ENCODE measurements around the gene AQP4. TPM values are rescaled to one million over a fixed set of nuclear protein-coding genes. Genes with fewer than 3 reads are reported as not detected.

Gene AQP4, protein sequence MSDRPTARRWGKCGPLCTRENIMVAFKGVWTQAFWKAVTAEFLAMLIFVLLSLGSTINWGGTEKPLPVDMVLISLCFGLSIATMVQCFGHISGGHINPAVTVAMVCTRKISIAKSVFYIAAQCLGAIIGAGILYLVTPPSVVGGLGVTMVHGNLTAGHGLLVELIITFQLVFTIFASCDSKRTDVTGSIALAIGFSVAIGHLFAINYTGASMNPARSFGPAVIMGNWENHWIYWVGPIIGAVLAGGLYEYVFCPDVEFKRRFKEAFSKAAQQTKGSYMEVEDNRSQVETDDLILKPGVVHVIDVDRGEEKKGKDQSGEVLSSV
- total RNA-seq = 0.75 TPM
- long read RNA-seq = 0 reads

GRCh38 chr18:26865557-26865956, at the start of gene AQP4:
Gene AQP4 (minus strand): TSS chr18:26865707. CDS start chr18:26865689, 18 bp downstream.
- DNase-seq (ENCODE audit: low spot score) = no peak
- intact Hi-C loops (cut with DNase I) = no loop called here

- no peak for DNase-seq (ENCODE audit: low spot score)
- intact Hi-C loops (cut with DNase I) = no loop called here
These were observed 46.3 kb upstream of the AQP4 start for GRCh38 chr18:26911840-26912239.

DNA sequence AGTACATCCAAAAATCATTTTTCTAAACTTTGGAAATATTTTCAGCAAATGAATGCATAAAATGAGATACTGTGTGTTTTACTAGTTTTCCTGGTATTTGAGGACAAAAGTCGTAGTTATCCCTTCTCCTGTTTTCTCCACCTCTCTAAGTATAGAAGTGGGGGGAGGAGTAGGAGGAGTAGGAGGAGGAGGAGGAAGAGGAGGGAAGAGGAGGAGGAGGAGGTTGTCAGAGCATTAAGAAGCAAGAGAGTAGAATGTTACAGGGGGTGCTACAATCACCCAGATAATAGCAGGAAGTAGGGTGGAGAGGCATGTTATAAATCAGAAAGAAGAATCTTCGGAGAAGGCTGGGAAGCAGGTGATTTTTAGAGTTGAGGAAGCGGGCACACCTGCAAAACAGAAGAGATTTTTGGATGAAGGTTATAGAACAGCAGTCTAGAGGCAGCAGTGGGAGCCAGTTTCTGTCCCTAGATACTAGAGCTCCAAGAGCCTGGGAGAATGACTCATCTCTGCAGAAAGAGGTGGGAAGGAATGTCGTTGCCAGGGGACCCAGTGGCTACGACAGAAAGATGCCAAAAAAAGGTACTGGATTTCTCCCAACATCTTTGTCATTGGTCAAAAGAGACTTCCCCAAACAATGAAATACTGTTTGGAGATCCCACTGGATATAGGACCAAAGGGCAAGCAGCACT, 44.2 kb upstream of the AQP4 start:
- DNase-seq (ENCODE audit: low spot score) = no peak
- intact Hi-C loops (cut with DNase I) = no loop called here

GRCh38 chr18:26908906-26909305, 43.4 kb upstream of the AQP4 start:
- DNase-seq (ENCODE audit: low spot score) = no peak
- intact Hi-C loops (cut with DNase I) = no loop called here

- DNase-seq (ENCODE audit: low spot score) = no peak
- intact Hi-C loops (cut with DNase I) = no loop called here
These were observed 36.8 kb upstream of the AQP4 start for GRCh38 chr18:26902291-26902690.

DNA sequence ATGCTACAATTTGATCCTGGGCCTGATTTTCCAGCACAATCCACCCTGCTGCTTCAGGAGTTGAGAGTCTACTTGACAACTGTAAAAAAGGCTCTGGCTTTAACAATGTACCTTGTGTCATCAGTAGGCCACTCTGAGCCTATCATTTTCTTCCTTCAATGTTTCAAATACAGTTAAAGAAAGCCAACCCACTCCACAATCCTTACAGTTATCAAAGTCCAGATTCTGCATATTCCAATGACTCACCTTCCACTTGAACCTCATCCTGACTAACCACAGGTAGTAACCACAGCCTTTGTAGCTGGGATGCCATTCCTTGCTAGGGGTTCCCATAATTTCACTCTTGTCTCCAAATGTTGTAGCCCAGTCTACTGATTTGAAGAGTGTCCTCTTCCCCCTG, 35.5 kb upstream of the AQP4 start:
- intact Hi-C loops (cut with DNase I) = no loop called here
- no peak for DNase-seq (ENCODE audit: low spot score)

GRCh38 chr18:26894426-26894825, 28.9 kb upstream of the AQP4 start:
- intact Hi-C loops (cut with DNase I) = no loop called here
- DNase-seq (ENCODE audit: low spot score) = no peak

- DNase-seq (ENCODE audit: low spot score) = no peak
- intact Hi-C loops (cut with DNase I) = no loop called here
These were observed 28.5 kb upstream of the AQP4 start for GRCh38 chr18:26893996-26894395.

DNA sequence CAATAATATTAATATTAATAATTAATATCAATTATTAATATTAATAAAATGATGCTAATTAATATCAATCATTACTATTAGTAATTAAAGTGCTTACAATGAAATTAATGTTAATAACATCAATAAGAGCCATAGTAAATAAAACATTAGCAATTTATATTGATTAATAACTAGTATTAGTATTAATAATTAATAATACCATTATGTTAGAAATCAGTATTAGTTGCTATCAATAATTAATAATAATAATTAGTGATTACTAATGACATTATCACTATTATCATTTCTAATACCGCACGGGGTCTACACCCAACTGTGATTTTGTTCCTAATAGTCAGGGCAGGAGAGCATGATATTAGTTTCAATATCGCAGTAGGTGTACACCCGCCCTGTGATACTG, 22.8 kb upstream of the AQP4 start:
- intact Hi-C loops (cut with DNase I) = loop anchor here (10.0 kb wide), 1 partner anchor 53 kb away; no protein-coding TSS in a partner anchor
- no peak for DNase-seq (ENCODE audit: low spot score)

DNA sequence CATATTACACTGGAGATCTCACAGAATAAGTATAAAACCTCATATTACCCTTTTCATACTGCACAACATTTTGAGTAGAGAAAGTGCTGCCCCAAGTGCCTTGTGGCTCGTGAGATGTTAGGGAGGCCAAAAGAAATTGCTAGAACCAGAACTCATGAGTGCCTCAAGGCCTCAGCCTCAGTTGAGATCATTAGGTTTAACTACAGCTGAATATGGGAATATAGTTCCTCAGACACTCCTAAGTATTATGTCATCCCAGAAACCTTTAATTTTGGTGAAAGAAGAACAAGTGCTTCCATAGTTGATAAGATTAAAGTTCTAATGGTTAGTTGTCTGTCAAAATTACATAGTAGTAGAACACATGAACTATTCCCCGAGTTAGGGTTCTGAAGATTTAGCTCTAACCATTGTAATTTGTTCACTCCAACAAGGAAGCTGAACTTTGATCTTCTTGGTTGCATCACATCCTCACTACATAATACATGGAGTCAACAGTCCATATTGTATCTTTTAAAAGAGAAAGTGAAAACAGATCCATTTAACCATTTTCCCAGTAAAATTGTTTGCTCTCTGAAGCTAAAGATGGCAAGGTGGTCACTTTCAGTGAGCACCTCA, 9.6 kb upstream of the AQP4 start:
- no peak for DNase-seq (ENCODE audit: low spot score)
- intact Hi-C loops (cut with DNase I) = no loop called here

- intact Hi-C loops (cut with DNase I) = no loop called here
- no peak for DNase-seq (ENCODE audit: low spot score)
These were observed 8.8 kb upstream of the AQP4 start for GRCh38 chr18:26874283-26874682.

- DNase-seq (ENCODE audit: low spot score) = no peak
- intact Hi-C loops (cut with DNase I) = no loop called here
These were observed 4.1 kb upstream of the AQP4 start for GRCh38 chr18:26869640-26870039.

- no peak for DNase-seq (ENCODE audit: low spot score)
- intact Hi-C loops (cut with DNase I) = no loop called here
These were observed 3.6 kb upstream of the AQP4 start for GRCh38 chr18:26868968-26869586.

DNA sequence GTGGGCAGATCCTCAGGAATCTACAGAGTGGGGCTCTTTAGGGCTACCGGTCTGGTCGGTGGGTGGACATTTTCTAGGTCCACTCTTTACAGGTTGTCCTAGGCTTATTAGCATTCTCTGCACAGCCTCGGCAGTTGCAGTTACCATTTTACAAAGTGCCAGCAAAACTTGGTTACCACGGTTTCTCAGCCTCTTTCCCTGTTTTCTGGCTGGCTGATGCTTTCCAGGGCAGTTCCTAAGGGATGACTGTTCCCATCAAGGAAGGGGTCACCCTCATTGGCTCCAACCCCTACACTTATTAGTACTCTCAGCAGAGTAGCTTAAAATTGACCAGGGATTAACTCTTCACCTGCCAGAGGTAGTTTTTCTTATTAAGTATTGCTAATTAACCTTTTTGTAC, 2.0 kb upstream of the AQP4 start:
- intact Hi-C loops (cut with DNase I) = no loop called here
- no peak for DNase-seq (ENCODE audit: low spot score)

- intact Hi-C loops (cut with DNase I) = no loop called here
- DNase-seq (ENCODE audit: low spot score) = no peak
These were observed 849 bp downstream of the AQP4 start for GRCh38 chr18:26864658-26865057.

DNA sequence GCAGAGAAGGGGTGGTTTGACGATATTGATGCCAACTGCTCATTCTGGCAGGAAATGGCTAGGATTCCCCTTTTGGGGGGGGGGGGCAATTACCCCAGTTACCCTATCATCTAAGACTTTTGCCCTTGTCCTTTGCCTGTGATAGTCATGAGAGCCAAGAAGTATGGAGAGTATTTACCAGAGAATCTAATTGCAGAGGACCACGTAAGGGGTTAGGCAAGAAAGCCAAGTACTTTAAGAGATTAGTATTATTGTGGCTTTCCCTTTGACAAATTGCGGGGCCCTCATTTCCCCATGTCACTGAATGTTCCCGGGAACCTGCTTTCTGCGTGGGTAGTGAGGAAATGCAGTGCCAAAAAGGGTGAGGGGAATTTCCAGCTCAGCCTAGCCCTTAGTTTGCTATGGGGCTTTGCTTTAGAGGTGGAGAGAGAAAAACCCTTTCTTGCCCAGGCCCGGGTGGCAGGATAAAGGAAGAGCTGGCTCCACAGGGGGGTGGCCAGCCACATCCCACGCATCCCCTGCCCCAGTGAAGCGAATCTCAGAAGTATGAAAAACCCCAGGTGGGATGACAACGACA, 1.5 kb downstream of the AQP4 start:
- no peak for DNase-seq (ENCODE audit: low spot score)
- intact Hi-C loops (cut with DNase I) = no loop called here

- DNase-seq (ENCODE audit: low spot score) = peak; percentile 77
- intact Hi-C loops (cut with DNase I) = no loop called here
These were observed 2.2 kb downstream of the AQP4 start for GRCh38 chr18:26863122-26863879.

- no peak for DNase-seq (ENCODE audit: low spot score)
- intact Hi-C loops (cut with DNase I) = no loop called here
These were observed 3.4 kb downstream of the AQP4 start for GRCh38 chr18:26862084-26862483.

DNA sequence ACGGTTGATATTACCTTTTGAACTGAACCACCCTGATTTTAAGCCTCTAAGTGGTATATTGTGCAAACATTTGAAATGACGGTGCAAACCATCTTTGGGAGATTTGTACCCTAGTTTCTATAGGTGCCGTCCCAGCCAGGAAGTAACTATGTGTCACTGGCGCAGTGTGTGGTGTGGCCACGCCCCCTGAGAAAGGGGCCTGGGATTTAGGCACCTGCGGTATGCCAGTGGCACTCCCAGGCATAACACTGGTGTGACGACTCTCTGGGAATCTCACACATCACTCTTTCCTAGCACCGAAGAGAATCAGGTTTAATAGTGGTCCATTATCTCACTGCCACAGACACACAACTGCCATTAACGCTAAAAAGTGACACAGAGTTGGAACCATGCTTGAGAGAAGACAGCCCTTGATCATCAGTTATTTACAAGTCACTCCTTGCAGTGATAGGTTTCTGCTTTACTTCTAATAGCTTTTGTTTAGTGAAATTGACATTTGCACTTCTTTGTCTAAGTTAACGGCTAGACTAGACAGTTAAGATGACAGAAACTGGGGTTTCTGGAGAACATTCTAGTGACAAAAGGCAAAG, 11.1 kb downstream of the AQP4 start:
- no peak for DNase-seq (ENCODE audit: low spot score)
- intact Hi-C loops (cut with DNase I) = no loop called here

Data from cardiac septum (tissue), 1 donor.